Measurements from ENCODE around the gene IFT81. TPM values are rescaled to one million over a fixed set of nuclear protein-coding genes. Genes with fewer than 3 reads are reported as not detected.

The IFT81 gene
- total RNA-seq, 1 experiment from 2014 or later = 10.5 TPM

DNA sequence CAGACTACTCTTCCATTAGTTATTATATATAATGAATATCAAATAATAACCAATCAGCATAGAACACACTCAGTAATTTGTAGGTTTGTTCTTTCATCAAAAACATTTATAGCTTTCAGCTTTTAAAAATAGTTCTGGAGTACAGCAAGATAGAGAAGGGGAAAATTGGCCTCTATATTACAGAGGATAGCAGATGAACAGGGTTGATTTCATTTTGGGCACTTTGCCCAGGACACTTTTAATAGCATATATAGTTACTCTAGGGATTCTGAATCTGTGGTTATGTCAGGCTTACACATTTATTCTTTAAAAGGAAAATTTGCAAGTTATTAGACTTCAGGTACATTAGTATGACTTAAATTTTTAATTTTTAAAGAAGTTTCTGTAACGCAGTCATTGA, 52.6 kb downstream of the IFT81 start:
- Mint-ChIP-seq H3K4me1 (no peaks in the 10 kb centered on the region), H3K27me3 (ENCODE audit: low read depth) (no peaks in the 10 kb centered on the region), H3K4me3 (no peak overlapping the region), H3K36me3 (peaks cover 5% of the 10 kb centered on the region), H3K9me3 (no peaks in the 10 kb centered on the region), H3K27ac (no peak overlapping the region)
- DNase-seq (ENCODE audit: low spot score) = no peak
- TF ChIP-seq, protein P1, sequence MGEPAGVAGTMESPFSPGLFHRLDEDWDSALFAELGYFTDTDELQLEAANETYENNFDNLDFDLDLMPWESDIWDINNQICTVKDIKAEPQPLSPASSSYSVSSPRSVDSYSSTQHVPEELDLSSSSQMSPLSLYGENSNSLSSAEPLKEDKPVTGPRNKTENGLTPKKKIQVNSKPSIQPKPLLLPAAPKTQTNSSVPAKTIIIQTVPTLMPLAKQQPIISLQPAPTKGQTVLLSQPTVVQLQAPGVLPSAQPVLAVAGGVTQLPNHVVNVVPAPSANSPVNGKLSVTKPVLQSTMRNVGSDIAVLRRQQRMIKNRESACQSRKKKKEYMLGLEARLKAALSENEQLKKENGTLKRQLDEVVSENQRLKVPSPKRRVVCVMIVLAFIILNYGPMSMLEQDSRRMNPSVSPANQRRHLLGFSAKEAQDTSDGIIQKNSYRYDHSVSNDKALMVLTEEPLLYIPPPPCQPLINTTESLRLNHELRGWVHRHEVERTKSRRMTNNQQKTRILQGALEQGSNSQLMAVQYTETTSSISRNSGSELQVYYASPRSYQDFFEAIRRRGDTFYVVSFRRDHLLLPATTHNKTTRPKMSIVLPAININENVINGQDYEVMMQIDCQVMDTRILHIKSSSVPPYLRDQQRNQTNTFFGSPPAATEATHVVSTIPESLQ (CRISPR knock-in tag; IDR thresholded peaks at IDR 0.05) = no peak
- TF ChIP-seq ETV6 (CRISPR knock-in tag; IDR thresholded peaks at IDR 0.05) = no peak
- TF ChIP-seq, protein P2, sequence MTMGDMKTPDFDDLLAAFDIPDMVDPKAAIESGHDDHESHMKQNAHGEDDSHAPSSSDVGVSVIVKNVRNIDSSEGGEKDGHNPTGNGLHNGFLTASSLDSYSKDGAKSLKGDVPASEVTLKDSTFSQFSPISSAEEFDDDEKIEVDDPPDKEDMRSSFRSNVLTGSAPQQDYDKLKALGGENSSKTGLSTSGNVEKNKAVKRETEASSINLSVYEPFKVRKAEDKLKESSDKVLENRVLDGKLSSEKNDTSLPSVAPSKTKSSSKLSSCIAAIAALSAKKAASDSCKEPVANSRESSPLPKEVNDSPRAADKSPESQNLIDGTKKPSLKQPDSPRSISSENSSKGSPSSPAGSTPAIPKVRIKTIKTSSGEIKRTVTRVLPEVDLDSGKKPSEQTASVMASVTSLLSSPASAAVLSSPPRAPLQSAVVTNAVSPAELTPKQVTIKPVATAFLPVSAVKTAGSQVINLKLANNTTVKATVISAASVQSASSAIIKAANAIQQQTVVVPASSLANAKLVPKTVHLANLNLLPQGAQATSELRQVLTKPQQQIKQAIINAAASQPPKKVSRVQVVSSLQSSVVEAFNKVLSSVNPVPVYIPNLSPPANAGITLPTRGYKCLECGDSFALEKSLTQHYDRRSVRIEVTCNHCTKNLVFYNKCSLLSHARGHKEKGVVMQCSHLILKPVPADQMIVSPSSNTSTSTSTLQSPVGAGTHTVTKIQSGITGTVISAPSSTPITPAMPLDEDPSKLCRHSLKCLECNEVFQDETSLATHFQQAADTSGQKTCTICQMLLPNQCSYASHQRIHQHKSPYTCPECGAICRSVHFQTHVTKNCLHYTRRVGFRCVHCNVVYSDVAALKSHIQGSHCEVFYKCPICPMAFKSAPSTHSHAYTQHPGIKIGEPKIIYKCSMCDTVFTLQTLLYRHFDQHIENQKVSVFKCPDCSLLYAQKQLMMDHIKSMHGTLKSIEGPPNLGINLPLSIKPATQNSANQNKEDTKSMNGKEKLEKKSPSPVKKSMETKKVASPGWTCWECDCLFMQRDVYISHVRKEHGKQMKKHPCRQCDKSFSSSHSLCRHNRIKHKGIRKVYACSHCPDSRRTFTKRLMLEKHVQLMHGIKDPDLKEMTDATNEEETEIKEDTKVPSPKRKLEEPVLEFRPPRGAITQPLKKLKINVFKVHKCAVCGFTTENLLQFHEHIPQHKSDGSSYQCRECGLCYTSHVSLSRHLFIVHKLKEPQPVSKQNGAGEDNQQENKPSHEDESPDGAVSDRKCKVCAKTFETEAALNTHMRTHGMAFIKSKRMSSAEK (CRISPR knock-in tag; IDR thresholded peaks at IDR 0.05; ENCODE audit: borderline replicate concordance) = no peak
- TF ChIP-seq JUN (CRISPR knock-in tag; IDR thresholded peaks at IDR 0.05) = no peak
- TF ChIP-seq SOX15 (CRISPR knock-in tag; IDR thresholded peaks at IDR 0.05) = no peak
- TF ChIP-seq SMAD3 (CRISPR knock-in tag; IDR thresholded peaks at IDR 0.05; ENCODE audit: borderline replicate concordance) = no peak
- TF ChIP-seq SMAD4 (CRISPR knock-in tag; IDR thresholded peaks at IDR 0.05) = no peak
- no peak for TF ChIP-seq TEAD4 (CRISPR knock-in tag; IDR thresholded peaks at IDR 0.05)
- TF ChIP-seq ATF1 (CRISPR knock-in tag; IDR thresholded peaks at IDR 0.05) = no peak
- TF ChIP-seq HMGA2 (CRISPR knock-in tag; IDR thresholded peaks at IDR 0.05) = no peak
- POLR2A ChIA-PET = no interaction called here
- no peak for ATAC-seq
- CTCF ChIA-PET = no interaction called here

DNA sequence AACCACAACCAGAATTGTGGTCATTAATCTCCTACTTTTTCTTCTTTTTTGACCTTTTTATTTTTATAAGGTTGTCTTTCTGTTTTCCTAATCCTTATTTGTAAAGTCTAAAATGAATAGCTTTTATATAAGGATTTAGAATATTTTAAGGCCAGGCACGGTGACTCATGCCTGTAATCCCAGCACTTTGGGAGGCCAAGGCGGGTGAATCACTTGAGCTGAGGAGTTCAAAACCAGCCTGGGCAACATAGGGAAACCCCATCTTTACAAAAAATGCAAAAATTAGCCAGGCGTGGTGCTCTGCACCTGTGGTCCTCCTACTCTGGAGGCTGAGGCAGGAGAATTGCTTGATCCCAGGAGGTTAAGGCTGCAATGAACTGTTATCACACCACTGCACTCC, 55.1 kb downstream of the IFT81 start:
- no peak for DNase-seq (ENCODE audit: low spot score)
- peaks cover 4% of the 10 kb centered on the region for H3K36me3 Mint-ChIP-seq
- no peak overlapping the region for H3K4me3 Mint-ChIP-seq
- no peak overlapping the region for H3K27ac Mint-ChIP-seq
- no peaks in the 10 kb centered on the region for H3K9me3 Mint-ChIP-seq
- POLR2A ChIA-PET = no interaction called here
- ATAC-seq = no peak
- H3K4me1 Mint-ChIP-seq = no peaks in the 10 kb centered on the region
- H3K27me3 Mint-ChIP-seq (ENCODE audit: low read depth) = no peaks in the 10 kb centered on the region
- CTCF ChIA-PET = no interaction called here
- TF ChIP-seq ZNF416 (CRISPR knock-in tag; IDR thresholded peaks at IDR 0.05) (no peak), ZNF423 (CRISPR knock-in tag; IDR thresholded peaks at IDR 0.05) (no peak), FOXJ3 (CRISPR knock-in tag; IDR thresholded peaks at IDR 0.05; ENCODE audit: borderline replicate concordance) (no peak), NFYB (CRISPR knock-in tag; conservative IDR thresholded peaks at IDR 0.05; ENCODE audit: low read depth) (no peak), MXD4 (CRISPR knock-in tag; IDR thresholded peaks at IDR 0.05; ENCODE audit: borderline replicate concordance) (no peak), CREB1 (CRISPR knock-in tag; IDR thresholded peaks at IDR 0.05) (no peak), SMAD4 (CRISPR knock-in tag; IDR thresholded peaks at IDR 0.05) (no peak), NFE2L1 (CRISPR knock-in tag; IDR thresholded peaks at IDR 0.05) (no peak)
- TF ChIP-seq, protein P3, sequence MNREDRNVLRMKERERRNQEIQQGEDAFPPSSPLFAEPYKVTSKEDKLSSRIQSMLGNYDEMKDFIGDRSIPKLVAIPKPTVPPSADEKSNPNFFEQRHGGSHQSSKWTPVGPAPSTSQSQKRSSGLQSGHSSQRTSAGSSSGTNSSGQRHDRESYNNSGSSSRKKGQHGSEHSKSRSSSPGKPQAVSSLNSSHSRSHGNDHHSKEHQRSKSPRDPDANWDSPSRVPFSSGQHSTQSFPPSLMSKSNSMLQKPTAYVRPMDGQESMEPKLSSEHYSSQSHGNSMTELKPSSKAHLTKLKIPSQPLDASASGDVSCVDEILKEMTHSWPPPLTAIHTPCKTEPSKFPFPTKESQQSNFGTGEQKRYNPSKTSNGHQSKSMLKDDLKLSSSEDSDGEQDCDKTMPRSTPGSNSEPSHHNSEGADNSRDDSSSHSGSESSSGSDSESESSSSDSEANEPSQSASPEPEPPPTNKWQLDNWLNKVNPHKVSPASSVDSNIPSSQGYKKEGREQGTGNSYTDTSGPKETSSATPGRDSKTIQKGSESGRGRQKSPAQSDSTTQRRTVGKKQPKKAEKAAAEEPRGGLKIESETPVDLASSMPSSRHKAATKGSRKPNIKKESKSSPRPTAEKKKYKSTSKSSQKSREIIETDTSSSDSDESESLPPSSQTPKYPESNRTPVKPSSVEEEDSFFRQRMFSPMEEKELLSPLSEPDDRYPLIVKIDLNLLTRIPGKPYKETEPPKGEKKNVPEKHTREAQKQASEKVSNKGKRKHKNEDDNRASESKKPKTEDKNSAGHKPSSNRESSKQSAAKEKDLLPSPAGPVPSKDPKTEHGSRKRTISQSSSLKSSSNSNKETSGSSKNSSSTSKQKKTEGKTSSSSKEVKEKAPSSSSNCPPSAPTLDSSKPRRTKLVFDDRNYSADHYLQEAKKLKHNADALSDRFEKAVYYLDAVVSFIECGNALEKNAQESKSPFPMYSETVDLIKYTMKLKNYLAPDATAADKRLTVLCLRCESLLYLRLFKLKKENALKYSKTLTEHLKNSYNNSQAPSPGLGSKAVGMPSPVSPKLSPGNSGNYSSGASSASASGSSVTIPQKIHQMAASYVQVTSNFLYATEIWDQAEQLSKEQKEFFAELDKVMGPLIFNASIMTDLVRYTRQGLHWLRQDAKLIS (CRISPR knock-in tag; IDR thresholded peaks at IDR 0.05; ENCODE audit: borderline replicate concordance) = no peak
- TF ChIP-seq, protein P4, sequence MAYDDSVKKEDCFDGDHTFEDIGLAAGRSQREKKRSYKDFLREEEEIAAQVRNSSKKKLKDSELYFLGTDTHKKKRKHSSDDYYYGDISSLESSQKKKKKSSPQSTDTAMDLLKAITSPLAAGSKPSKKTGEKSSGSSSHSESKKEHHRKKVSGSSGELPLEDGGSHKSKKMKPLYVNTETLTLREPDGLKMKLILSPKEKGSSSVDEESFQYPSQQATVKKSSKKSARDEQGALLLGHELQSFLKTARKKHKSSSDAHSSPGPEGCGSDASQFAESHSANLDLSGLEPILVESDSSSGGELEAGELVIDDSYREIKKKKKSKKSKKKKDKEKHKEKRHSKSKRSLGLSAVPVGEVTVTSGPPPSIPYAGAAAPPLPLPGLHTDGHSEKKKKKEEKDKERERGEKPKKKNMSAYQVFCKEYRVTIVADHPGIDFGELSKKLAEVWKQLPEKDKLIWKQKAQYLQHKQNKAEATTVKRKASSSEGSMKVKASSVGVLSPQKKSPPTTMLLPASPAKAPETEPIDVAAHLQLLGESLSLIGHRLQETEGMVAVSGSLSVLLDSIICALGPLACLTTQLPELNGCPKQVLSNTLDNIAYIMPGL (CRISPR knock-in tag; IDR thresholded peaks at IDR 0.05) = no peak
- TF ChIP-seq, protein P5, sequence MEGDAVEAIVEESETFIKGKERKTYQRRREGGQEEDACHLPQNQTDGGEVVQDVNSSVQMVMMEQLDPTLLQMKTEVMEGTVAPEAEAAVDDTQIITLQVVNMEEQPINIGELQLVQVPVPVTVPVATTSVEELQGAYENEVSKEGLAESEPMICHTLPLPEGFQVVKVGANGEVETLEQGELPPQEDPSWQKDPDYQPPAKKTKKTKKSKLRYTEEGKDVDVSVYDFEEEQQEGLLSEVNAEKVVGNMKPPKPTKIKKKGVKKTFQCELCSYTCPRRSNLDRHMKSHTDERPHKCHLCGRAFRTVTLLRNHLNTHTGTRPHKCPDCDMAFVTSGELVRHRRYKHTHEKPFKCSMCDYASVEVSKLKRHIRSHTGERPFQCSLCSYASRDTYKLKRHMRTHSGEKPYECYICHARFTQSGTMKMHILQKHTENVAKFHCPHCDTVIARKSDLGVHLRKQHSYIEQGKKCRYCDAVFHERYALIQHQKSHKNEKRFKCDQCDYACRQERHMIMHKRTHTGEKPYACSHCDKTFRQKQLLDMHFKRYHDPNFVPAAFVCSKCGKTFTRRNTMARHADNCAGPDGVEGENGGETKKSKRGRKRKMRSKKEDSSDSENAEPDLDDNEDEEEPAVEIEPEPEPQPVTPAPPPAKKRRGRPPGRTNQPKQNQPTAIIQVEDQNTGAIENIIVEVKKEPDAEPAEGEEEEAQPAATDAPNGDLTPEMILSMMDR (IDR thresholded peaks at IDR 0.05) = no peak
- TF ChIP-seq, protein P6, sequence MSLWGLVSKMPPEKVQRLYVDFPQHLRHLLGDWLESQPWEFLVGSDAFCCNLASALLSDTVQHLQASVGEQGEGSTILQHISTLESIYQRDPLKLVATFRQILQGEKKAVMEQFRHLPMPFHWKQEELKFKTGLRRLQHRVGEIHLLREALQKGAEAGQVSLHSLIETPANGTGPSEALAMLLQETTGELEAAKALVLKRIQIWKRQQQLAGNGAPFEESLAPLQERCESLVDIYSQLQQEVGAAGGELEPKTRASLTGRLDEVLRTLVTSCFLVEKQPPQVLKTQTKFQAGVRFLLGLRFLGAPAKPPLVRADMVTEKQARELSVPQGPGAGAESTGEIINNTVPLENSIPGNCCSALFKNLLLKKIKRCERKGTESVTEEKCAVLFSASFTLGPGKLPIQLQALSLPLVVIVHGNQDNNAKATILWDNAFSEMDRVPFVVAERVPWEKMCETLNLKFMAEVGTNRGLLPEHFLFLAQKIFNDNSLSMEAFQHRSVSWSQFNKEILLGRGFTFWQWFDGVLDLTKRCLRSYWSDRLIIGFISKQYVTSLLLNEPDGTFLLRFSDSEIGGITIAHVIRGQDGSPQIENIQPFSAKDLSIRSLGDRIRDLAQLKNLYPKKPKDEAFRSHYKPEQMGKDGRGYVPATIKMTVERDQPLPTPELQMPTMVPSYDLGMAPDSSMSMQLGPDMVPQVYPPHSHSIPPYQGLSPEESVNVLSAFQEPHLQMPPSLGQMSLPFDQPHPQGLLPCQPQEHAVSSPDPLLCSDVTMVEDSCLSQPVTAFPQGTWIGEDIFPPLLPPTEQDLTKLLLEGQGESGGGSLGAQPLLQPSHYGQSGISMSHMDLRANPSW (CRISPR knock-in tag; conservative IDR thresholded peaks at IDR 0.05; ENCODE audit: low read depth) = no peak
